EH (cell line): ENCODE measurements around the gene MORN3.
"Not testable (repeated sequence)": the region's sequence is repeated elsewhere in the genome, so short reads cannot be mapped to it uniquely, and the experiment has no call there.

Source experiments
- DNase-seq: peaks from one replicate; pipeline ENCODE4 v3.0.0-alpha.2; 2015; ENCODE audit warnings: low read depth

Gene MORN3

GRCh38 chr12:121692744-121693143 lies 23.3 kb upstream of the MORN3 start:
- not testable (repeated sequence) for DNase-seq

GRCh38 chr12:121689430-121689829 lies 20.0 kb upstream of the MORN3 start:
- DNase-seq, result no peak

GRCh38 chr12:121688966-121689365 lies 19.5 kb upstream of the MORN3 start:
- DNase-seq, result no peak

GRCh38 chr12:121679661-121680197 lies 10.3 kb upstream of the MORN3 start:
- DNase-seq, result not testable (repeated sequence)

- peak; percentile 37 for DNase-seq
Measured at GRCh38 chr12:121678716-121679300, 9.4 kb upstream of the MORN3 start.

- DNase-seq, result no peak
Measured at GRCh38 chr12:121678305-121678704, 8.9 kb upstream of the MORN3 start.

GRCh38 chr12:121676190-121676589 lies 6.7 kb upstream of the MORN3 start:
- DNase-seq, result no peak

- DNase-seq, result peak; percentile 14
Measured at GRCh38 chr12:121673013-121673511, 3.6 kb upstream of the MORN3 start.

- DNase-seq, result peak; percentile 44
Measured at GRCh38 chr12:121668750-121669520, 519 bp downstream of the MORN3 start.

GRCh38 chr12:121666829-121667228 lies 2.6 kb downstream of the MORN3 start:
- not testable (repeated sequence) for DNase-seq

- no peak for DNase-seq
Measured at GRCh38 chr12:121663610-121663929, 5.9 kb downstream of the MORN3 start.

GRCh38 chr12:121661353-121662105 lies 7.9 kb downstream of the MORN3 start:
- DNase-seq, result not testable (repeated sequence)

- peak; percentile 27 for DNase-seq
Measured at GRCh38 chr12:121657305-121658008, 12.0 kb downstream of the MORN3 start.

GRCh38 chr12:121656122-121656521 lies 13.3 kb downstream of the MORN3 start:
- DNase-seq, result no peak

- DNase-seq, result no peak
Measured at GRCh38 chr12:121653999-121654398, 15.5 kb downstream of the MORN3 start.

GRCh38 chr12:121652767-121653497 lies 16.5 kb downstream of the MORN3 start:
- DNase-seq, result no peak

GRCh38 chr12:121651320-121651719 lies 18.1 kb downstream of the MORN3 start:
- no peak for DNase-seq

- no peak for DNase-seq
Measured at GRCh38 chr12:121649819-121650353, 19.6 kb downstream of the MORN3 start.

GRCh38 chr12:121649322-121649721 lies 20.1 kb downstream of the MORN3 start:
- no peak for DNase-seq

GRCh38 chr12:121648458-121649028 lies 20.9 kb downstream of the MORN3 start:
- no peak for DNase-seq

GRCh38 chr12:121641343-121641630 lies 28.2 kb downstream of the MORN3 start:
- DNase-seq, result no peak
